Adrenal gland (tissue), 12 donors: ENCODE results near the gene CCL4. TPM values are rescaled to one million over a fixed set of nuclear protein-coding genes. Genes with fewer than 3 reads are reported as not detected.

ENCODE experiments used
- DNase-seq, 7 donors: peaks; one replicate each; pipeline ENCODE4 v3.0.0-alpha.2; 2019 to 2020
- H3K27ac ChIP-seq, 5 donors: fragments of 200-600 bp; sonication (generic) in 4 of 5; 1 replicate in 3 of 5; 2 replicates in 2 of 5; pipeline versions ENCODE4 v1.5.1 to v1.8.0; 2016 to 2020; ENCODE audit warnings: mild to moderate bottlenecking in 1 of 5
- H3K27me3 ChIP-seq: fragments of 200-600 bp; 2 replicates; pipeline ENCODE4 v1.8.0; 2021
- H3K36me3 ChIP-seq, 2 donors: fragments of 200-600 bp; replicated peaks in 1 of 2; 1 replicate in 1 of 2; 2 replicates in 1 of 2; pipeline versions ENCODE4 v1.5.1 to v1.8.0; 2018 to 2022
- H3K4me1 ChIP-seq, 2 donors: fragments of 200-600 bp; replicated peaks in 1 of 2; 1 replicate in 1 of 2; 2 replicates in 1 of 2; pipeline versions ENCODE4 v1.5.1 to v1.8.0; 2018 to 2021
- H3K4me3 ChIP-seq, 4 donors: fragments of 200-600 bp; sonication (generic) in 3 of 4; one replicate each; pipeline ENCODE4 v1.5.1; 2016 to 2018
- H3K9me3 ChIP-seq, 3 donors: fragments of 200-600 bp; sonication (generic) in 1 of 3; replicated peaks in 1 of 3; 1 replicate in 2 of 3; 2 replicates in 1 of 3; pipeline versions ENCODE4 v1.5.1 to v1.8.0; 2016 to 2021
- CTCF ChIP-seq, 6 experiments: fragments of 450-650 bp in 4 of 6; fragments of 200-600 bp in 2 of 6; sonication (generic) in 1 of 6; IDR thresholded peaks; 1 replicate in 5 of 6; 2 replicates in 1 of 6; pipeline versions ENCODE4 v1.5.1 to v1.8.0; 2016 to 2021; ENCODE audit warnings: antibody characterized with exemption in 6 of 6, mild to moderate bottlenecking in 2 of 6, moderate library complexity in 1 of 6
- POLR2A ChIP-seq, 2 donors: fragments of 450-650 bp; IDR thresholded peaks; one replicate each; pipeline ENCODE4 v1.6.1; 2017; ENCODE audit warnings: antibody characterized with exemption in 2 of 2, mild to moderate bottlenecking in 2 of 2, moderate library complexity in 1 of 2
- WGBS, 4 donors: extraction: QIAGEN DNeasy Blood & Tissue Kit in 2 of 4; methylation state at CpG; one replicate each; pipeline versions ENCODE4 v1.1.5 to v1.1.7; 2013 to 2017; 5-methylcytosine and 5-hydroxymethylcytosine counted together
- intact Hi-C, 2 donors: fragments of 100-400 bp; cut with DNase I; formaldehyde crosslinking; loops; one replicate each; pipeline versions ENCODE4 v1.14.1 to v1.15.0; 2022 to 2023
- polyA plus RNA-seq, 3 donors: library from polyadenylated mRNA; stranded (reverse); fragments of 200-250 nt in 2 of 3; fragments of 350-450 nt in 1 of 3; fragmentation: Illumina TruSeq in 1 of 3; extraction: RNeasy Lipid Tissue Mini Kit (QIAGEN cat#74804) in 1 of 3; gene quantifications; one replicate each; pipeline ENCODE4 v1.2.3, GENCODE V29; 2013 to 2014
- total RNA-seq, 9 donors: library from RNA; depleted of rRNA in 4 of 9; stranded (reverse); fragments of >200 nt in 4 of 9; fragments of 120-200 nt in 1 of 9; fragmentation: NEBNext Ultra II Directional in 1 of 9; extraction: Animal tissue kit (Norgen Biotek cat#: 25700) in 1 of 9; gene quantifications; one replicate each; pipeline versions ENCODE4 v1.1.0 to v1.2.4, GENCODE V29; 2013 to 2023
- donor health status: healthy with polysubstance abuse.
- donor health status: Bipolar disorder and iron deficiency.
- donor health status: DM: yes; HTN: yes; CAD: no.
- donor health status: DM: no; HTN: no; CAD: no.
- donor health status: DM: no; HTN: no; CAD: no.
- donor health status: DM: yes; HTN: yes; CAD: no.

The CCL4 gene
- total and polyA plus RNA-seq, 12 donors: 0.72 to 17.5 (median 5.4) TPM

- WGBS, 4 donors: 71 to 76% (median 74%) methylated on average over 4 of the region's 4 CpGs
- H3K4me1 ChIP-seq: no peaks in the 10 kb centered on the region
These were observed 24.9 kb downstream of the CCL4 start for GRCh38 chr17:36128411-36128978.

GRCh38 chr17:36129616-36130015, 26.0 kb downstream of the CCL4 start:
- intact Hi-C loops: loop anchor here in 1 of 2 donors (10.0 kb wide), 1 partner anchor 55 kb away; no protein-coding TSS in a partner anchor
- H3K27me3 ChIP-seq: no peaks in the 10 kb centered on the region
- WGBS, 4 donors: 58 to 68% (median 64%) methylated on average over 1 of the region's 1 CpG
- TF ChIP-seq CTCF (IDR thresholded peaks at IDR 0.05) (no peak), POLR2A (IDR thresholded peaks at IDR 0.05) (no peak)
- DNase-seq: no peak
- no peak overlapping the region for H3K4me3 ChIP-seq
- no peak overlapping the region for H3K27ac ChIP-seq
- H3K9me3 ChIP-seq: peaks cover 0 to 11% (median 0%) of the 10 kb centered on the region in 3 donors
- H3K4me1 ChIP-seq: no peaks in the 10 kb centered on the region
- H3K36me3 ChIP-seq: no peaks in the 10 kb centered on the region

More at GRCh38 chr17:36128411-36128978, 24.9 kb downstream of the CCL4 start:
- peaks cover 0 to 11% (median 0%) of the 10 kb centered on the region in 3 donors for H3K9me3 ChIP-seq
- H3K36me3 ChIP-seq: no peaks in the 10 kb centered on the region
- intact Hi-C loops: loop anchor here in 1 of 2 donors (10.0 kb wide), 1 partner anchor 54 kb away; no protein-coding TSS in a partner anchor
- H3K27me3 ChIP-seq: no peaks in the 10 kb centered on the region
- no peak for DNase-seq
- TF ChIP-seq POLR2A (IDR thresholded peaks at IDR 0.05): no peak
- no peak for TF ChIP-seq CTCF (IDR thresholded peaks at IDR 0.05)
- no peak overlapping the region for H3K27ac ChIP-seq
- H3K4me3 ChIP-seq: no peak overlapping the region

GRCh38 chr17:36130346-36130745, 26.7 kb downstream of the CCL4 start:
- Histone ChIP-seq H3K4me1 (no peaks in the 10 kb centered on the region), H3K27me3 (no peaks in the 10 kb centered on the region), H3K36me3 (no peaks in the 10 kb centered on the region), H3K4me3 (no peak overlapping the region), H3K27ac (no peak overlapping the region), H3K9me3 (peaks cover 0 to 6% (median 0%) of the 10 kb centered on the region in 3 donors)
- intact Hi-C loops: no loop called here
- TF ChIP-seq POLR2A (IDR thresholded peaks at IDR 0.05) (no peak), CTCF (IDR thresholded peaks at IDR 0.05) (no peak)
- no peak for DNase-seq
- WGBS, 4 donors: 49 to 62% (median 54%) methylated on average over 5 of the region's 5 CpGs

- Histone ChIP-seq H3K36me3 (no peaks in the 10 kb centered on the region), H3K27ac (no peak overlapping the region), H3K4me1 (no peaks in the 10 kb centered on the region), H3K27me3 (no peaks in the 10 kb centered on the region), H3K4me3 (no peak overlapping the region), H3K9me3 (no peaks in the 10 kb centered on the region)
- WGBS, 4 donors: 38 to 50% (median 45%) methylated on average over 2 of the region's 2 CpGs
- intact Hi-C loops: no loop called here
- TF ChIP-seq POLR2A (IDR thresholded peaks at IDR 0.05) (no peak), CTCF (IDR thresholded peaks at IDR 0.05) (peak in 2 of 6 experiments; percentile 16 to 20)
- no peak for DNase-seq
These were observed 27.8 kb downstream of the CCL4 start for GRCh38 chr17:36131421-36131820.
